ENCODE data around the gene L3MBTL3. TPM values are rescaled to one million over a fixed set of nuclear protein-coding genes. Genes with fewer than 3 reads are reported as not detected.

L3MBTL3 gene
- total and polyA plus RNA-seq, 10 of the 15 experiments (the other 5 are each of a cell fraction or from before 2014, with no cell fraction given): 0.71 to 9.4 (median 6.2) TPM

DNA sequence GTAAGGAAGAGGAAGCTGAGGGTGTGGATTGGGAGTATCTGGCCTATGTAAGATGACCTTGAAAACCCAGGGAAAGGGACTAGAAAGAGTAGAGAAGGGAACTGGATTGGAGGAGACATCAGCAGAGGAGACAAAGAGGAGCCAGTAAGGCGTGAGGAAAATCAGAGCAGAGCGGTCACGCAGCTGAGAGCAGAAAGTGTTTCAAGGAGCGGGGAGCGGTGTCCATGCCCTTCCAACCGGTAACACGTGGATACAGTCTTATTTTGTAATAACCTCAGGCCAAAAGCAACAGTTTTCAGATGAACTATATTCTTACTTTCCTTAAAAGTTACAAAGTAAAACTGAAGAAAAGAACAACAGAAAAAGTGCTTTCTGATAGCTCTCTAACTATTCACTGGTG, 36.3 kb downstream of the L3MBTL3 start (continued):
- no peak for TF ChIP-seq IKZF1 (conservative IDR thresholded peaks at IDR 0.05)
- TF ChIP-seq CBX5 (IDR thresholded peaks at IDR 0.05; ENCODE audit: low read depth): no peak
- TF ChIP-seq EP300 (IDR thresholded peaks at IDR 0.05; ENCODE audit: borderline replicate concordance in 1 of 2, control insufficient read depth in 1 of 2, low read depth in 2 of 2, low read length in 2 of 2): no peak

- TF ChIP-seq SMAD5 (IDR thresholded peaks at IDR 0.05; ENCODE audit: low read depth) (no peak), RBBP5 (conservative IDR thresholded peaks at IDR 0.05) (no peak), TCF7 (IDR thresholded peaks at IDR 0.05; ENCODE audit: borderline replicate concordance) (no peak), RUNX3 (IDR thresholded peaks at IDR 0.05; ENCODE audit: low read length) (no peak), IRF5 (IDR thresholded peaks at IDR 0.05; ENCODE audit: borderline replicate concordance) (no peak), CEBPB (IDR thresholded peaks at IDR 0.05; ENCODE audit: borderline replicate concordance in 1 of 2, low read depth in 2 of 2, low read length in 2 of 2) (no peak), YY1 (IDR thresholded peaks at IDR 0.05; ENCODE audit: low read depth, low read length) (no peak), STAT1 (conservative IDR thresholded peaks at IDR 0.05) (no peak), HCFC1 (IDR thresholded peaks at IDR 0.05; ENCODE audit: low read length) (no peak), BMI1 (IDR thresholded peaks at IDR 0.05; ENCODE audit: borderline replicate concordance) (no peak), HDAC2 (IDR thresholded peaks at IDR 0.05) (no peak), SIN3A (IDR thresholded peaks at IDR 0.05; ENCODE audit: low read depth, low read length) (no peak), ZNF384 (IDR thresholded peaks at IDR 0.05; ENCODE audit: borderline replicate concordance, low read depth, low read length) (no peak), ATF7 (IDR thresholded peaks at IDR 0.05; ENCODE audit: low read depth) (no peak)
- TF ChIP-seq, protein P1, sequence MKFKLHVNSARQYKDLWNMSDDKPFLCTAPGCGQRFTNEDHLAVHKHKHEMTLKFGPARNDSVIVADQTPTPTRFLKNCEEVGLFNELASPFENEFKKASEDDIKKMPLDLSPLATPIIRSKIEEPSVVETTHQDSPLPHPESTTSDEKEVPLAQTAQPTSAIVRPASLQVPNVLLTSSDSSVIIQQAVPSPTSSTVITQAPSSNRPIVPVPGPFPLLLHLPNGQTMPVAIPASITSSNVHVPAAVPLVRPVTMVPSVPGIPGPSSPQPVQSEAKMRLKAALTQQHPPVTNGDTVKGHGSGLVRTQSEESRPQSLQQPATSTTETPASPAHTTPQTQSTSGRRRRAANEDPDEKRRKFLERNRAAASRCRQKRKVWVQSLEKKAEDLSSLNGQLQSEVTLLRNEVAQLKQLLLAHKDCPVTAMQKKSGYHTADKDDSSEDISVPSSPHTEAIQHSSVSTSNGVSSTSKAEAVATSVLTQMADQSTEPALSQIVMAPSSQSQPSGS (IDR thresholded peaks at IDR 0.05; ENCODE audit: low read length): no peak
- CTCF ChIA-PET: no interaction called here
- ATAC-seq (no peak), FAIRE-seq (no peak), DNase-seq (ENCODE audit: low read depth, low spot score) (no peak)
- in situ Hi-C loops (cut with MboI): no loop called here
- Histone ChIP-seq H3K27ac (ENCODE audit: control insufficient read depth, insufficient read depth) (no peak overlapping the region), H3K9ac (ENCODE audit: control insufficient read depth, insufficient read depth, low read length) (no peak overlapping the region), H3K36me3 (ENCODE audit: control insufficient read depth in 2 of 2, insufficient read depth in 2 of 2, low read length in 1 of 2) (no peaks in the 10 kb centered on the region), H4K20me1 (ENCODE audit: control insufficient read depth, insufficient read depth) (no peaks in the 10 kb centered on the region), H3K9me3 (replicated peaks; ENCODE audit: control insufficient read depth, insufficient read depth, low read length) (no peaks in the 10 kb centered on the region), H3K4me1 (ENCODE audit: control insufficient read depth, insufficient read depth, low read length) (no peaks in the 10 kb centered on the region), H3K4me3 (no peak overlapping the region), H2AFZ (ENCODE audit: control insufficient read depth, low read depth, low read length) (no peak overlapping the region), H3K4me2 (ENCODE audit: control insufficient read depth, insufficient read depth) (no peak overlapping the region), H3K27me3 (replicated peaks in 1 of 2; ENCODE audit: control insufficient read depth in 2 of 2, insufficient read depth in 2 of 2, low read length in 1 of 2) (no peaks in the 10 kb centered on the region), H3K79me2 (ENCODE audit: control insufficient read depth, insufficient read depth, low read length) (no peaks in the 10 kb centered on the region)
- intact Hi-C loops (cut with micrococcal nuclease; ENCODE audit: unreplicated experiment): loop anchor here (10.0 kb wide), 1 partner anchor 640 kb away; no protein-coding TSS in a partner anchor
- BruUV-seq (replicated peaks): no TSS peak
- 20% methylated on average over 1 of the region's 1 CpG for WGBS (ENCODE audit: insufficient coverage, insufficient replicate concordance, low lambda C conversion rate, missing lambda C conversion rate)
- POLR2A ChIA-PET: no interaction called here
- RAD21 ChIA-PET (ENCODE audit: unreplicated experiment): no interaction called here
- SMC1A ChIA-PET (ENCODE audit: uncharacterized antibody, unreplicated experiment): interaction anchor here (1.0 kb wide), 1 partner anchor 83 kb away, joined by 3 read pairs; no protein-coding TSS in a partner anchor
These were observed 36.9 kb downstream of the L3MBTL3 start for GRCh38 chr6:130055271-130055670.
